ENCODE results near the gene KCNC1.
A peak's percentile ranks its signal among the peaks of the same experiment; 100 is the strongest.

The KCNC1 gene

GRCh38 chr11:17700991-17701390 is 33.6 kb upstream of the KCNC1 start:
- FAIRE-seq = no peak
- DNase-seq (ENCODE audit: insufficient read length, low spot score) = no peak
- no peak for TF ChIP-seq POLR2A (IDR thresholded peaks at IDR 0.05; ENCODE audit: low read depth, low read length)

DNA sequence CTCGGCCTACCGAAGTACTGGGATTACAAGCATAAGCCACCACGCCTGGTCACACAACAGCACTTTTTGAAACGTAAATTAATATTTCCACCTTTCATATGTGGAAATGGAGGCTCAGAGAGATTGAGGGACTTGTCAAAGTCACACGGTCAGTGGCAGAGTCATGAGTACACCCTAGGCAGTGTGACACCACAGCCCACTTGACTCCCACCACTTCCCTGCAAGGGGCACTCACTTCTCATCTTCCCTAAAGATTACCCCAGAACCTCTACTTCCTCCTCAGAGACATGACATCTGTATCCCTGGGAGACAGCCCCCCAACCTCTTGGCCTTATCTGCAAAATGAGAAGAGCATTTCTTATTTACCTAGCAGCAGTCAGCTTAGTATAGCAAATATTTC is 31.7 kb upstream of the KCNC1 start:
- FAIRE-seq (no peak), DNase-seq (ENCODE audit: insufficient read length, low spot score) (no peak)
- TF ChIP-seq POLR2A (IDR thresholded peaks at IDR 0.05; ENCODE audit: low read depth, low read length) = no peak

DNA sequence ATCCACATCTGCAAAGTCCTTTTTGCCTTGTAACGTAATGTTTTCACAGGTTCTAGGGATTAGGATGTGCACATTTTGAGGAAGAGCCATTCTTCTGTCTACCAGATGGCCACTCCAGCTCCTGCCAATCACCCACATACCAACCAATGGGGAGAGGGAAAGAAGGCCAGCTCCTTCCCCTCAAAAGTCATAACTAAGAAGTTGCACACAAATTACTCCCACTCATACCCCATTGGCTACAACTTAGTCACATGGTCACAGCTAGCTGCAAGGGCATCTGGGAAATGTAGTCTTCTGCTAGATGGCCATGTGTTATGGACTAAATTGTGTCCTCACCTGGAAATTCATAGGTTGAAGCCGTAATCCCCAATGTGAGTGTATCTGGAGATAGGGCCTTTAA is 30.6 kb upstream of the KCNC1 start:
- no peak for TF ChIP-seq POLR2A (IDR thresholded peaks at IDR 0.05; ENCODE audit: low read depth, low read length)
- peak; percentile 51 for DNase-seq (ENCODE audit: insufficient read length, low spot score)
- FAIRE-seq = no peak

DNA sequence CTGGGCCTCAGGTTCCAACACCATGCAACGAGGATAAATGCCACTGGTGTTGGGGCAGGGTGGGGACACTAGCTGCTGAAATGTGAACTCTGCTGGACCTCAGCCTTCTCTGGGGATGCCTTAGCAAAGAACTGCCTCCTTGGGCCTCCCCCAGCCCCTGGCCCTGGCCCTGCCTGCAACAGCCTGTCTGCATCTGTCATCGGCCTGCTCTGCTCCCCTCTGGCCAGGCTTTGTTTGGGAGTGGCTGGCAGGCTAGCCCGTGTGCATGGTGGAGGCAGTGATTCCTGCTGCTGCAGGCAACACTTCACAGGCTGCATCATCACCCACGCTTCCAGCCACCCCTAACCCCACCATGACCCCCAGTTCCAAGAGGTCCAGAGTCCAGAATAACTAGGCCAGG is 26.8 kb upstream of the KCNC1 start:
- FAIRE-seq = no peak
- TF ChIP-seq POLR2A (IDR thresholded peaks at IDR 0.05; ENCODE audit: low read depth, low read length) = no peak
- no peak for DNase-seq (ENCODE audit: insufficient read length, low spot score)

- FAIRE-seq = no peak
- no peak for TF ChIP-seq POLR2A (IDR thresholded peaks at IDR 0.05; ENCODE audit: low read depth, low read length)
- DNase-seq (ENCODE audit: insufficient read length, low spot score) = no peak
Measured at GRCh38 chr11:17711836-17712235, 22.7 kb upstream of the KCNC1 start.

DNA sequence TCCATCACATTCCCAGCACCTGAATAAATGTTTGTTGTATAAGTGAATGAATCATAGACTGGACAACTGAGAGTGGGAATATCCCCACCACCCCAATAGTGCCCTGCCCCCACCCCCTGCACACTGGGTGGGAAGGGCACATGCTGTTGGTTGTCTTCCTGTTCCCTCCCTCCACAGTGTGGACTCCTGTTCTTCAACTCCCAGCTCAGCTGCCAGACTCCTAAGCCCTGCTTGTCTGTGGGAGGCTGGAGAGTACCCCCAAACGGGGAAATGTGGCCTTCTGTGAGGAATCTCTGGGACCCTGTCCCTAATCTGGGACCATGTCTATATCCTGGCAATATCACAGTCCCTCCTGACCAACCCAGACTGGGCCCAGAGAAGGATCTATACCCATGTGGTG is 20.7 kb upstream of the KCNC1 start:
- FAIRE-seq = no peak
- DNase-seq (ENCODE audit: insufficient read length, low spot score) = no peak
- no peak for TF ChIP-seq POLR2A (IDR thresholded peaks at IDR 0.05; ENCODE audit: low read depth, low read length)

- no peak for TF ChIP-seq POLR2A (IDR thresholded peaks at IDR 0.05; ENCODE audit: low read depth, low read length)
- FAIRE-seq (no peak), DNase-seq (ENCODE audit: insufficient read length, low spot score) (no peak)
Measured at GRCh38 chr11:17714356-17714854, 20.2 kb upstream of the KCNC1 start.

- DNase-seq (ENCODE audit: insufficient read length, low spot score) (no peak), FAIRE-seq (no peak)
- TF ChIP-seq POLR2A (IDR thresholded peaks at IDR 0.05; ENCODE audit: low read depth, low read length) = no peak
Measured at GRCh38 chr11:17714870-17715269, 19.7 kb upstream of the KCNC1 start.

DNA sequence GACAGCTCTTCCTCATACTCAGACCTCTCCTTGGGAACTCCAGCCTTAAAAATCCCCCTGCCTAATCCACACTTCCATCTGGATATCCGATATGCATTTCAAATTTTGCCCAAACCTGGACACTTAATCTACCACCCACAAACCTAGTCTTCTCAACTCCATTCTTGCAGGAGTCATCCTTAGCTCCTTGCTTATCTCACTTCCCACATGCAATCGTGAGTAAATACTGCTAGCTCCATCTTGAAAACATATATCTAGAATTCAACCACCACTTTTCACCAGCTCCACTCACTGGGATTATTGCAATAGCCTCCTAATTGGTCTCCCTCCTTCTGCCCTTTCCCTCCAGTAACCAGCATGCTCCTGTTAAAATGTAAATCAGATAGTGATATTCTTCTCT is 17.8 kb upstream of the KCNC1 start:
- FAIRE-seq (no peak), DNase-seq (ENCODE audit: insufficient read length, low spot score) (no peak)
- no peak for TF ChIP-seq POLR2A (IDR thresholded peaks at IDR 0.05; ENCODE audit: low read depth, low read length)

GRCh38 chr11:17718015-17718414 is 16.6 kb upstream of the KCNC1 start:
- TF ChIP-seq POLR2A (IDR thresholded peaks at IDR 0.05; ENCODE audit: low read depth, low read length) = no peak
- DNase-seq (ENCODE audit: insufficient read length, low spot score) (no peak), FAIRE-seq (no peak)

- no peak for FAIRE-seq
- no peak for TF ChIP-seq POLR2A (IDR thresholded peaks at IDR 0.05; ENCODE audit: low read depth, low read length)
- no peak for DNase-seq (ENCODE audit: insufficient read length, low spot score)
Measured at GRCh38 chr11:17718510-17718962, 16.0 kb upstream of the KCNC1 start.

- no peak for TF ChIP-seq POLR2A (IDR thresholded peaks at IDR 0.05; ENCODE audit: low read depth, low read length)
- FAIRE-seq = no peak
- DNase-seq (ENCODE audit: insufficient read length, low spot score) = no peak
Measured at GRCh38 chr11:17719028-17719937, 15.3 kb upstream of the KCNC1 start, which contains the start of gene MYOD1. TSS of gene MYOD1 (plus strand) at chr11:17719571. CDS start at chr11:17719783, 212 bp downstream.

DNA sequence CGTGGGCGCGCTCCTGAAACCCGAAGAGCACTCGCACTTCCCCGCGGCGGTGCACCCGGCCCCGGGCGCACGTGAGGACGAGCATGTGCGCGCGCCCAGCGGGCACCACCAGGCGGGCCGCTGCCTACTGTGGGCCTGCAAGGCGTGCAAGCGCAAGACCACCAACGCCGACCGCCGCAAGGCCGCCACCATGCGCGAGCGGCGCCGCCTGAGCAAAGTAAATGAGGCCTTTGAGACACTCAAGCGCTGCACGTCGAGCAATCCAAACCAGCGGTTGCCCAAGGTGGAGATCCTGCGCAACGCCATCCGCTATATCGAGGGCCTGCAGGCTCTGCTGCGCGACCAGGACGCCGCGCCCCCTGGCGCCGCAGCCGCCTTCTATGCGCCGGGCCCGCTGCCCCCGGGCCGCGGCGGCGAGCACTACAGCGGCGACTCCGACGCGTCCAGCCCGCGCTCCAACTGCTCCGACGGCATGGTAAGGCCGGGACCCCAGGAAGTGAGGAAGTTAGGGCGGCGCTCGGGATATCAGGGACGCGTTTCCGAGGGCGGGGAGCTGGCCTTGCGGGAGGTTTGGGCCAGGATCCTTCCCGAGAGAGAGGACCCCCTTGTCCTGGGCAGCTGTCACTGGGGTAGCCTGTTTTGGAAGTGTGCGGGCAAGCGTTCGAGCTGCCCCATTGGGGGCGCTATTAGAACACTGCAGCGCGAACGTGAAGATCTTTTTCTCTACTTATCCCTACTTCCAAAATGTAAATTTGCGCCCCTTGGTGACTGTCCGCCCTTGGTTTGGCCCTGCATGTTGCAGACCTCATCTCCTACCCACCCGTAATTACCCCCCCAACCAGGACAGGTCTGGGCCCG is 14.4 kb upstream of the KCNC1 start:
- TF ChIP-seq POLR2A (IDR thresholded peaks at IDR 0.05; ENCODE audit: low read depth, low read length) = no peak
- FAIRE-seq (no peak), DNase-seq (ENCODE audit: insufficient read length, low spot score) (no peak)

DNA sequence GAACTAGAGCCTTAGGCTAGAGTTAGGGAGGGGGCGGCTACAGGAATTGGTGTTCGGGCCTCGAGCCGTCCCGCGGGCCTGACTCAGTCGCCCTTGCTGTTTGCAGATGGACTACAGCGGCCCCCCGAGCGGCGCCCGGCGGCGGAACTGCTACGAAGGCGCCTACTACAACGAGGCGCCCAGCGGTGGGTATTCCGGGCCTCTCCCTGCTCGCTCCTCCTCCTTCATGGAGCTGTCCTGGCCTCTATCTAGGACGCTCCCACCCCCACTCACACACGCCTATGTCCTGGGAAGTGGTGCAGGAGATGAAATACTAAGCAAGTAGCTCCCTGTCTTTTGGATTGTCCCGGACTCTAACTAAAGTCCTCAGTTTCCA is 13.8 kb upstream of the KCNC1 start:
- no peak for DNase-seq (ENCODE audit: insufficient read length, low spot score)
- TF ChIP-seq POLR2A (IDR thresholded peaks at IDR 0.05; ENCODE audit: low read depth, low read length) = no peak
- FAIRE-seq = no peak
